HL-60/S4 treated with phorbol 12-myristate 13-acetate at 8.2 ng/mL for 4 days and 3 days (cell line): ENCODE measurements around the gene MEIOSIN.
"Not testable (repeated sequence)": the region's sequence is repeated elsewhere in the genome, so short reads cannot be mapped to it uniquely, and the experiment has no call there.

Experiments
- in situ Hi-C: fragments of 300-500 bp; cut with MboI; formaldehyde crosslinking; loops from 2 replicates; pipeline ENCODE4 v1.15.0; 2022; ENCODE audit warnings: low sequenced_read_pairs

The MEIOSIN gene

GRCh38 chr19:45717983-45718650, 15.1 kb upstream of the MEIOSIN start:
- in situ Hi-C loops: no loop called here

GRCh38 chr19:45720065-45720464, 13.2 kb upstream of the MEIOSIN start:
- in situ Hi-C loops: not testable (repeated sequence)

DNA sequence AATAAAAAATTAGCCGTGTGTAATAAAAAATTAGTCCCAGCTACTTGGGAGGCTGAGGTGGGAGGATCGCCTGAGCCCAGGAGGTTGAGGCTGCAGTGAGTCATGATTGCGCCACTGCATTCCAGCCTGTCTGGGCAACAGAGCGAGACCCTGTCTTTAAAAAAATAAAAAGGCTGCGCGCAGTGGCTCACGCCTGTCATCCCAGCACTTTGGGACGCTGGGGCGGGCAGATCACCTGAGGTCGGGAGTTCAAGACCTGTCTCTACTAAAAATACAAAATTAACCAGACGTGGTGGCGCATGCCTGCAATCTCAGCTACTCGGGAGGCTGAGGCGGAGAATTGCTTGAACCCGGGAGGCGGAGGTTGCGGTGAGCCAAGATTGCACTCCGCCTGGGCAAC, 4.6 kb upstream of the MEIOSIN start:
- in situ Hi-C loops: not testable (repeated sequence)

DNA sequence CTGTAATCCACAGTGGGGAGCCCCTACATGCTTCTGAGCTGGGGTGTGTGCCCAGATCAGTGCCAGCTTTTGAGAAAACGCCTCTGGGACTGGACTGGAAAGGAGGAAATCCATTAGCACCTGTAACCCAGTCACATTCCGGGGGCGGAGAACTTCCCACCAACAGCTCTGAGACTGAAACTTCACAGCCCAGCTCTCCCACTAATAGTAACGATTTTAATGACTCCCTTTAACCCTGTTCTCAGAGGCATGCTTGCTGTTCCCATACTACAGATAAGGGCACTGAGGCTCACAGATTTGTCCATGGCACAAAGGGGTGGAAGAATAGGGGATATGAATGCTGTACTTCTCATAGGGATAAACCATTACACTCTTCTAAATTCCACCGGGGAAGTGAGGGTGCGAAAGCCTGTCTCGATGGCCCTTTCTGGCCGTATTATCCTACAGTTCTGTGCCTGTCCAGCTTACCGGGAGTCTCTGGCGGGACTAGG, 3.4 kb upstream of the MEIOSIN start:
- in situ Hi-C loops: no loop called here

DNA sequence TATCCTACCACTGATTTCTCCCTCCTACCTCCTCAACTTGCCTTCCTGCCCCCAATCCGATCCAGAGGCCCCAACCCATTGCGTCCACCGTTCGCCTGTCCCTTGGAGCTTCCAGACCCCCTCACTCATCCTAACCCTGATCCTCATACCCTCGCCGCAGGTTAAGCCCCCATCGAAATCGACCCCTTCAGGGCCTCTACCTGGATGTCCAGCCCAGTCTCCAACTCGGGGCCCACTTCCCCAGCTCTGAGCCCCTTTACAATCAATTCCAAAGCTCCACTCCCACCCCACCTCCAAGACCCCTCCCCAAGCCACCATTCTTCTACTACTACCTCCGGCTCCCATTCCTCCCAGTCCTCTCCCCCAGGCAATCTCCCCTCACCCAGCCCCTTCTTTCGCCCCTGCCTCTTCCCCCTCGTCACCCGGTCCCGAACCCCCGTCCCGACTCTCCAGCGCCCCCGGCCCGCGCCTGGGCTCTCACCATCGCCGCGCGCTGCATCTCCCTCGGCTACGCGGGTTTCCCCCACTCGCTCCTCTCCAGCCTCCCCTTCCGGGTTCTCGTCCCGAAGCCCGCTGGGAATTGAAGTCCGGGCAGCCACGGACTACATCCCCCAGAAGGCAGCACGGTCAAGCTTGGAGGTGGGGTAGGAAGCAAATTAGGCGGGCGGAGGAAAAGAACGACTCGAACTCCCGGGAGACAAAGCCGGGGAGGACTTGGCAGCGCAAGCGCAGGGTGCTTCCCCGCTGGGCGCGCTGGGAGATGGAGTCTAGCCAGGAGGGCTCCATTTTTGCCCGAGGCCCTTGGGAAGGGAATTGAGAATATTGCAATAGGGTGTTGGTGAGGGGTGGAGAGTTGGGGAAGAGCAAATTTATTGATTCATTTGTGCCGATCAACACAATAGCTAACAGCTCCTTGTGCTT, 2.6 kb upstream of the MEIOSIN start, which contains the start of gene FBXO46:
Gene FBXO46 (minus strand): TSS at position 529 of the 921 bp plus-strand sequence. CDS start 17,401 bp downstream, outside the sequence.
- in situ Hi-C loops: no loop called here

DNA sequence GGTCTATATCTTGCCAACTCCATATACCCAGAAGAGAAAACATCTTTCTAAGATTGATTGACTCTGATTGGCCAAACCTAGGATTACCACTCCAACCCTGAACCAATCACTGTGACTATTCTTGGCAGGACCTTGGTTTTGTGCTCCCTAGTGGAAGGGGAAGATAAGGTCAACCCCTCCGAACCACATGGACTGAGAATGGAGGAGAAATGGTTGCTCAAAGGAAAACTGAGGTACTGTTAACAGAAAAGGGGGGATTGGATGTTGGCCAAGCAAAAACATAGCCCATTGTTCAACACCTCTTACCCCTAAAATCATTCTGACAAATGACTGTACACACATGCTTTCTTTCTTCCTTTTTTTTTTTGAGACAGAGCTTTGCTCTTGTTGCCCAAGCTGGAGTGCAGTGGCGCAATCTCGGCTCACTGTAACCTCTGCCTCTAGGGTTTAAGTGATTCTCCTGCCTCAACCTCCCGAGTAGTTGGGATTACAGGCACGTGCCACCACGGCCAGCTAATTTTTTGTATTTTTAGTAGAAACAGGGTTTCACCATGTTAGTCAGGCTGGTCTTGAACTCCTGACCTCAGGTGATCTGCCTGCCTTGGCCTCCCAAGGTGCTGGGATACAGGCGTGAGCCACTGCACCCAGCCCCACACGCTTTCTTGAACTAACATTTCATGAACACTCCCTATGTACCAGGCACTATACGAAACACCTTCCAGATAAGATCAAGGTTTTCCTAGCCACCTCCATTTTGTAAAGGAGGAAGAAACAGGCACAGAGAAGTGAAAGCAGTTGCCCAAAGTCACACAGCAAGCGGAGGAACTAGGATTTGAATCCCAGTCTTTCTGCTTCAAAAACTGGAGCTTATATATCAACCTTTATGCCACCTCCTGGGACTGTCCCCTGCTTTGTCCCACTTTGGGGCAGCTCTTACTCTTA, 6.5 kb downstream of the MEIOSIN start:
- in situ Hi-C loops: no loop called here

DNA sequence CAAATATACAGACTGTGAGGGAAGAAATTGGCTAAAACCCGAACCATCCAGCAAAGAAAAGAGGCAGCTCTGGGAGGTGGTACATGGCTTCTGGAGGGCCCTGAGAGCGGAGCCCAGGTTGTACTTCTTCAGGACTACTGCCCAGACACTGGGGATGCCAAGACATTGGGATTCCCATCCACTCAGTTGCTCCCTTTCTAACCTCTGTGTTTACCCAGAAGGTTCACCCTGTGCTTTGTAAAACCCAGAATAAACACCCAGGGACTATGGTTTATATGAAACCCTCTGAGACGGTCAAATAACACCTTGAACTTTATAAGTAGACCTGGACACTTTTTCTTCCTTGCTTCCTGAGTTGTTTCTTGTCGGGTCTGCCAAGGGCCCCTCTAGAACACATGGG, 9.7 kb downstream of the MEIOSIN start:
- in situ Hi-C loops: no loop called here

DNA sequence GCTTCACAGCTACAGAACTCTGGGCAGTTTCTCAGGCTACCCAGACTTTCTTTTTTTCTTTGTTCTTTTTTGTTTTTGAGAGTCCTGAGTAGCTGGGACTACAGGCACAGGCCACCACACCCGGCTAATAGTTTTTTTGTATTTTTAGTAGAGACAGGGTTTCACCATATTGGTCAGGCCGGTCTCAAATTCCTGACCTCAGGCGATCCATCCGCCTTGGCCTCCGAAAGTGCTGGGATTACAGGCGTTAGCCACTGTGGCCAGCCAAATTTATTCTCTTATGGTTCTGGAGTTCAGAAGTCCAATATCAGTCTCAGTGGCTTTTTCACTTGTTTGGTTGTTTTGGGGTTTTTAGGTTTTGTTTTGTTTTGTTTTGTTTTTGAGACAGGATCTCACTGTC, 12.4 kb downstream of the MEIOSIN start:
- in situ Hi-C loops: no loop called here

GRCh38 chr19:45746866-45747265, 13.6 kb downstream of the MEIOSIN start:
- in situ Hi-C loops: no loop called here

- in situ Hi-C loops: no loop called here
These were observed 14.3 kb downstream of the MEIOSIN start for GRCh38 chr19:45747513-45747912.

GRCh38 chr19:45751483-45751882, 18.2 kb downstream of the MEIOSIN start:
- in situ Hi-C loops: not testable (repeated sequence)

DNA sequence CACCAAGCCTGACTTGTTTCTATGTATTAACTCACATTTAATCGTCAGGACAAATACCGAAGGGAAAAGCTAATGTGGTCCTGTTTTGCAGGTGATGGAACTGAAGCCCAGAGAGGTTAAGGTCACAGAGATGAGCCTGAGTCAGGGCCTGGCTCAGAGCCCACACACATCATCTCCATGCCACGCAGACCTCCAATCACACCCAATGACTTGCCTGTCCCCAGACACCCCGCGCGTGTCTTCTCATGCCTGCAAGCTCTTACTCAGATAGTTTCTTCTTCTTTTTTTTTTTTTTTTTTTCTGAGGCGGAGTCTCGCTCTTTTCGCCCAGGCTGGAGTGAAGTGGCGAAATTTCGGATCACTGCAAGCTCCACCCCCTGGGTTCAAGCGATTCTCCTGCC, 19.4 kb downstream of the MEIOSIN start:
- in situ Hi-C loops: no loop called here

DNA sequence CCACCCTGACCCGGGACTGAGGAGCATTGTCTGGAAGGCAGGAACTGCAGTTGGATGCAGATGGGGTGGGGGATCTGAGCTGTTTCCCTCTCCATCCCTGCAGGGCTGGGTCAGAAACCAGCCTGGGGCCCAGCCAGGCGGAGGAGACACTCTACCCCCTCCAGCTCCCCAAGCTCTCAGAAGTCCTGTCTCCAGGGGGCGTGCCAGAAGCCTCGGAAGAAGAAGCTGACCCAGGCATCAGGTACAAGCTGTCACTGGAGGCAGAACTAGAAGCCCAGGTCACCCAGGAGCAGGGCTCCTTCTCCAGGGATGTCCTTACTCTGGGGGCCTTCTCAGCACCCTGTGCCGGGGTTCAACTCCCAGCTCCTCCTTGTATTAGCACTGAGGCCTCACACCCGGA, 20.3 kb downstream of the MEIOSIN start:
- in situ Hi-C loops: no loop called here

GRCh38 chr19:45754323-45754722, 21.1 kb downstream of the MEIOSIN start:
- in situ Hi-C loops: no loop called here

DNA sequence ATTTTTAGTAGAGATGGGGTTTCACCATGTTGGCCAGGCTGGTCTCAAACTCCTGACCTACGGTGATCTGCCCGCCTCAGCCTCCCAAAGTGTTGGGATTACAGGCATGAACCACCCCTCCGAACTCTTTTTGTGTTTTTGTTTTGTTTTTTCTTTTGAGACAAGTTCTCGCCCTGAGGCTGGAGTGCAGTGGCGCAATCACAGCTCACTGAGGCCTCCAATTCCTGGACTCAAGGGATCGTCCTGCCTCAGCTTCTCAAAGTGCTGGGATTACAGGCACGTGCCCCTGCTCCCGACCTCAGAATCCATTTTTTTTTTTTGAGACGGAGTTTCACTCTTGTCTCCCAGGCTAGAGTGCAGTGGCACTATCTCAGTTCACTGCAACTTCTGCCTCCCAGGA, 24.5 kb downstream of the MEIOSIN start:
- in situ Hi-C loops: no loop called here

DNA sequence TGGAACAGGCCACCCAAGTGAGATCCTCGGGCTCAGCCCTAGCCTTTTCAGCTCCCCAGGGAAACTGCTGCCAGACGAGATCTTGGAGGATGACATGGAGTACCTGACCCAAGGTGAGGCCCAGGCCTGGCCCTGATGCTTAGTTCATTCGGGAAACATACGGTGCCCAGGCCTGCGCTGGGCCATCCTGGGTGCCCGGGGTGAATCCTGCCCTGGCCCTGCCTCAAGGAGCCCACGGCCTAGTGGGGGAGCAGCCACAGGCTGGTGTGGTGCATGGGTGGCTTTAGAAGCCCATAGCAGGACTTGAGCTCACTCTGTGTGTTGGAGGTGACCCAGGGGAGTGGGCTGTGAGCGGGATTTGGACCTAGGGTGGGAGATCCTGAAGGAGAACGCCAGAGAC, 25.7 kb downstream of the MEIOSIN start:
- in situ Hi-C loops: no loop called here

GRCh38 chr19:45761714-45762113, 28.5 kb downstream of the MEIOSIN start:
- in situ Hi-C loops: no loop called here

GRCh38 chr19:45762870-45763631, 29.8 kb downstream of the MEIOSIN start:
- in situ Hi-C loops: no loop called here

- in situ Hi-C loops: no loop called here
These were observed 30.6 kb downstream of the MEIOSIN start for GRCh38 chr19:45763691-45764294.

GRCh38 chr19:45764475-45764874, 31.2 kb downstream of the MEIOSIN start:
- in situ Hi-C loops: no loop called here
